HG03575 (cell line): ENCODE measurements around the gene PCDHB8.
"Not testable (repeated sequence)": the region's sequence is repeated elsewhere in the genome, so short reads cannot be mapped to it uniquely, and the experiment has no call there.

Experiments
- ATAC-seq: cut with Tn5 transposase; IDR thresholded peaks from one replicate; pipeline ENCODE4 v1.9.1; 2021; ENCODE audit not compliant: unreplicated experiment, insufficient number of reproducible peaks, low FRiP score; ENCODE audit errors: extremely low read depth

Gene PCDHB8

GRCh38 chr5:141216035-141216434 is 38.4 kb downstream of the PCDHB8 start:
- not testable (repeated sequence) for ATAC-seq

- no peak for ATAC-seq
These were observed 45.7 kb downstream of the PCDHB8 start, which contains the start of gene PCDHB14 for GRCh38 chr5:141223112-141223783. Gene PCDHB14 (plus strand): TSS chr5:141223343. CDS start chr5:141223506, 163 bp downstream.

- not testable (repeated sequence) for ATAC-seq
These were observed 47.3 kb downstream of the PCDHB8 start for GRCh38 chr5:141224844-141225243.

DNA sequence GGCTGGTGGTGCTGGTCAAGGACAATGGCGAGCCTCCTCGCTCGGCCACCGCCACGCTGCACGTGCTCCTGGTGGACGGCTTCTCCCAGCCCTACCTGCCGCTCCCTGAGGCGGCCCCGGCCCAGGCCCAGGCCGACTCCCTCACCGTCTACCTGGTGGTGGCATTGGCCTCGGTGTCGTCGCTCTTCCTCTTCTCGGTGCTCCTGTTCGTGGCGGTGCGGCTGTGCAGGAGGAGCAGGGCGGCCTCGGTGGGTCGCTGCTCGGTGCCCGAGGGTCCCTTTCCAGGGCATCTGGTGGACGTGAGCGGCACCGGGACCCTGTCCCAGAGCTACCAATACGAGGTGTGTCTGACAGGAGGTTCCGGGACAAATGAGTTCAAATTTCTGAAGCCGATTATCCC is 47.8 kb downstream of the PCDHB8 start:
- ATAC-seq: not testable (repeated sequence)
